OCI-LY3 (cell line): ENCODE measurements around the gene ANKUB1.

ENCODE experiments used
- H2AFZ ChIP-seq: fragments of 200-600, 300-600 bp; shearing (Covaris generic); 2 replicates; pipeline ENCODE4 v1.6.0; 2014; ENCODE audit warnings: antibody characterized with exemption, low read depth, low read length
- H3K27ac ChIP-seq: fragments of 200-600, 300-600 bp; sonication (generic); 2 replicates; pipeline ENCODE4 v1.5.1; 2014; ENCODE audit warnings: mild to moderate bottlenecking, low read length, moderate library complexity, mixed read lengths
- H3K27me3 ChIP-seq: fragments of 200-600, 300-600 bp; sonication (generic); 2 replicates; pipeline ENCODE4 v1.6.1; 2014; ENCODE audit warnings: low read depth, low read length, mixed read lengths
- H3K36me3 ChIP-seq: fragments of 200-600, 300-600 bp; sonication (generic); replicated peaks from 2 replicates; pipeline ENCODE3; 2014; ENCODE audit warnings: low read depth, low read length, mixed read lengths
- H3K4me1 ChIP-seq: fragments of 300-600, 200-600 bp; sonication (generic); 2 replicates; pipeline ENCODE4 v1.6.1; 2014; ENCODE audit warnings: low read length, mixed read lengths
- H3K4me2 ChIP-seq: fragments of 200-600, 300-600 bp; sonication (generic); 2 replicates; pipeline ENCODE4 v1.6.1; 2014; ENCODE audit warnings: low read length, mixed read lengths
- H3K4me3 ChIP-seq: fragments of 300-600, 200-600 bp; sonication (generic); 2 replicates; pipeline ENCODE4 v1.5.1; 2014; ENCODE audit warnings: antibody characterized with exemption, mild to moderate bottlenecking, low read length, moderate library complexity
- H3K79me2 ChIP-seq: fragments of 300-600, 200-600 bp; shearing (Covaris generic); 2 replicates; pipeline ENCODE4 v1.6.1; 2014; ENCODE audit warnings: mild to moderate bottlenecking, low read length, mixed read lengths
- H3K9ac ChIP-seq: fragments of 300-600, 200-600 bp; shearing (Covaris generic); 2 replicates; pipeline ENCODE4 v1.6.0; 2014; ENCODE audit warnings: mild to moderate bottlenecking, low read length, moderate library complexity
- H3K9me3 ChIP-seq: fragments of 200-600, 300-600 bp; shearing (Covaris generic); 2 replicates; pipeline ENCODE4 v1.6.1; 2014; ENCODE audit warnings: low read length, mixed read lengths; ENCODE audit not compliant: insufficient read depth
- H4K20me1 ChIP-seq: fragments of 200-600, 300-600 bp; sonication (generic); 2 replicates; pipeline ENCODE4 v1.6.1; 2016; ENCODE audit warnings: low read length, mixed read lengths; ENCODE audit not compliant: insufficient read depth
- EZH2phosphoT487 ChIP-seq: fragments of 200-600 bp; shearing (Covaris generic); IDR thresholded peaks from 2 replicates; pipeline ENCODE4 v1.6.1; 2018; ENCODE audit warnings: antibody characterized with exemption, mixed run types, low read depth
- TF ChIP-seq, protein P1 (sequence below): fragments of 200-600, 300-600 bp; sonication (generic); IDR thresholded peaks from 2 replicates; pipeline ENCODE4 v1.5.1; 2014; ENCODE audit warnings: antibody characterized with exemption, low read length, low read depth

The ANKUB1 gene

DNA sequence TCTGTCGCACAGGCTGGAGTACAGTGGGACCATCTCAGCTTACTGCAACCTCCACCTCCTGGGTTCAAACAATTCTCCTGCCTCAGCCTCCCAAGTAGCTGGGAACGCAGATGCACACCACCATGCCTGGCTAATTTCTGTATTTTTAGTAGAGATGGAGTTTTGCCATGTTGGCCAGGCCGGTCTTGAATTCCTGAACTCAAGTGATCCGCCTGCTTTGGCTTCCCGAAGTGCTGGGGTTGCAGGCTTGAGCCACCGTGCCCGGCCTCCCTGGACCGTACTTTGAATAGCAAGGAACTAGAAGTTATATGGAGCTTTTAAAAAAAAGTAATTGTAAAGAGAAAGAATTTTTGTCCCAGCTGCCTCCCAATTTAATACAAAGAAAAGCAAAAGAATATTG lies 8.3 kb upstream of the ANKUB1 start:
- no peak for TF ChIP-seq EZH2phosphoT487
- TF ChIP-seq, protein P1, sequence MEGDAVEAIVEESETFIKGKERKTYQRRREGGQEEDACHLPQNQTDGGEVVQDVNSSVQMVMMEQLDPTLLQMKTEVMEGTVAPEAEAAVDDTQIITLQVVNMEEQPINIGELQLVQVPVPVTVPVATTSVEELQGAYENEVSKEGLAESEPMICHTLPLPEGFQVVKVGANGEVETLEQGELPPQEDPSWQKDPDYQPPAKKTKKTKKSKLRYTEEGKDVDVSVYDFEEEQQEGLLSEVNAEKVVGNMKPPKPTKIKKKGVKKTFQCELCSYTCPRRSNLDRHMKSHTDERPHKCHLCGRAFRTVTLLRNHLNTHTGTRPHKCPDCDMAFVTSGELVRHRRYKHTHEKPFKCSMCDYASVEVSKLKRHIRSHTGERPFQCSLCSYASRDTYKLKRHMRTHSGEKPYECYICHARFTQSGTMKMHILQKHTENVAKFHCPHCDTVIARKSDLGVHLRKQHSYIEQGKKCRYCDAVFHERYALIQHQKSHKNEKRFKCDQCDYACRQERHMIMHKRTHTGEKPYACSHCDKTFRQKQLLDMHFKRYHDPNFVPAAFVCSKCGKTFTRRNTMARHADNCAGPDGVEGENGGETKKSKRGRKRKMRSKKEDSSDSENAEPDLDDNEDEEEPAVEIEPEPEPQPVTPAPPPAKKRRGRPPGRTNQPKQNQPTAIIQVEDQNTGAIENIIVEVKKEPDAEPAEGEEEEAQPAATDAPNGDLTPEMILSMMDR, result no peak
- H3K4me1 ChIP-seq, result no peaks in the 10 kb centered on the region
- no peaks in the 10 kb centered on the region for H3K9me3 ChIP-seq
- no peak overlapping the region for H3K9ac ChIP-seq
- no peak overlapping the region for H3K4me3 ChIP-seq
- no peaks in the 10 kb centered on the region for H4K20me1 ChIP-seq
- H3K36me3 ChIP-seq, result no peaks in the 10 kb centered on the region
- H3K79me2 ChIP-seq, result no peaks in the 10 kb centered on the region
- H3K4me2 ChIP-seq, result no peak overlapping the region
- no peaks in the 10 kb centered on the region for H3K27me3 ChIP-seq
- no peak overlapping the region for H2AFZ ChIP-seq
- H3K27ac ChIP-seq, result no peak overlapping the region

DNA sequence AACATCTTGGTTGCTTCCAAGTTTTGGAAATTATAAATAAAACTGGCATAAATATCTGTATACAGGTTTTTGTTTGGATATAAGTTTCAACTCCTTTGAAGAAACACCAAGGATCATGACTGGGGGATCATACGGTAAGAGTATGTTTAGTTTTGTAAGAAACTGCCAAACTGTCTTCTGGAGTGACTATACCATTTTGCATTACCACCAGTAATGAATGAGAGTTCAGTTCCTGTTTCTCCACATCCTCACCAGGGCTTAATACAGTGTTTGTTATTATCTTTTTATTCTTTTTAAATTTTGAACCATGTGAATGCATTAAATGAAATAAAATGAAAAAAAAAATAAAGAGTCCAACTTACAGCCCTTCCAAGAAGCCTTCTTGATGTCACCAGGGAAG lies 3.7 kb upstream of the ANKUB1 start:
- H3K4me2 ChIP-seq, result no peak overlapping the region

DNA sequence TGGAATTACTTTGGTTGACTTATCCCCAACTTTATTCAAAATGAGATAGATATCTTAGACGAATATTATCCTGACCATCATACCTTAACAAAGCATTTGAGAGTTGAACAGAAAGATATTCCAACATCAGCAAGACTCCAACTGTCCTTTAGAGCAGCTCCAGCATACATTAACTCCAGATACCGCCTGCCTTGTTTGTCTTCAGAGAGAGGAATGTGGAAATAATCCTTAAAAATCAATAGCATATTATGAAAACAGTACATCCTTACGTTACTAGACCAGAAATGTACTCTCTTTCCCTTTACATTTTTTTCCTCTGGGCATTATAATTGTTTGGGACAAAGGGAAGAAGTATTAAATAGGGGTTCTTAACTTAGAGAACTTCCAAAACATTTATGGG lies 1.7 kb downstream of the ANKUB1 start:
- Histone ChIP-seq H3K79me2 (no peaks in the 10 kb centered on the region), H3K27ac (no peak overlapping the region), H3K4me1 (no peaks in the 10 kb centered on the region), H3K4me2 (no peak overlapping the region), H3K36me3 (no peaks in the 10 kb centered on the region), H3K9me3 (no peaks in the 10 kb centered on the region), H2AFZ (no peak overlapping the region), H4K20me1 (no peaks in the 10 kb centered on the region), H3K4me3 (no peak overlapping the region), H3K27me3 (peaks cover 24% of the 10 kb centered on the region), H3K9ac (no peak overlapping the region)
- TF ChIP-seq, protein P1, result no peak
- TF ChIP-seq EZH2phosphoT487, result no peak

More for the DNA sequence above, 3.7 kb upstream of the ANKUB1 start:
- Histone ChIP-seq H3K36me3 (no peaks in the 10 kb centered on the region), H3K9ac (no peak overlapping the region), H3K9me3 (no peaks in the 10 kb centered on the region), H3K4me3 (no peak overlapping the region), H3K79me2 (no peaks in the 10 kb centered on the region), H3K27me3 (peaks cover 8% of the 10 kb centered on the region; the same call in 1 of the 2 replicates), H3K27ac (no peak overlapping the region), H2AFZ (no peak overlapping the region), H3K4me1 (no peaks in the 10 kb centered on the region), H4K20me1 (no peaks in the 10 kb centered on the region)
- TF ChIP-seq, protein P1, result no peak
- no peak for TF ChIP-seq EZH2phosphoT487

DNA sequence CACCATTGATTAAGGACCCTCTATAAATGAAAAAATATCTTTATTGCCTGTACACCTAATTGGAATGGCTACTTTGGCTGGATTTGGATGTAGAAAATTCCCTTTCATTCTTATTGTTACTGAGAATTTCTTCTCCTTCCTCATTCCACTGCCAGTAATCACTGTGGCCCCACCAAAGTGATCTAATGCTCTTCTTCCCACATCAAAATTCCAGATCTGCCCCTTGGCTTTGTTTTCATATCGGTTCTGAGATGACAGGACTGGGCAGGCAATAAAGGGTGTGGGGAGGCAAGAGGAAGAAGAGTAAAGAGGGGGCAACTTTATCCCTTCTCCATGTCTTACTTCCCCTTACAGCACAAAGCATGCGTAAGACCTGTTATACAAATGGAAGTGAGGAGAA lies 2.1 kb downstream of the ANKUB1 start:
- Histone ChIP-seq H3K27me3 (peaks cover 24% of the 10 kb centered on the region), H3K27ac (no peak overlapping the region), H3K4me3 (no peak overlapping the region), H3K36me3 (no peaks in the 10 kb centered on the region), H3K9me3 (no peaks in the 10 kb centered on the region), H2AFZ (no peak overlapping the region), H3K4me2 (no peak overlapping the region), H4K20me1 (no peaks in the 10 kb centered on the region), H3K79me2 (no peaks in the 10 kb centered on the region), H3K4me1 (no peaks in the 10 kb centered on the region), H3K9ac (no peak overlapping the region)
- no peak for TF ChIP-seq EZH2phosphoT487
- TF ChIP-seq, protein P1, result no peak
